ENCODE measurements around the gene CELF4.

Gene CELF4

DNA sequence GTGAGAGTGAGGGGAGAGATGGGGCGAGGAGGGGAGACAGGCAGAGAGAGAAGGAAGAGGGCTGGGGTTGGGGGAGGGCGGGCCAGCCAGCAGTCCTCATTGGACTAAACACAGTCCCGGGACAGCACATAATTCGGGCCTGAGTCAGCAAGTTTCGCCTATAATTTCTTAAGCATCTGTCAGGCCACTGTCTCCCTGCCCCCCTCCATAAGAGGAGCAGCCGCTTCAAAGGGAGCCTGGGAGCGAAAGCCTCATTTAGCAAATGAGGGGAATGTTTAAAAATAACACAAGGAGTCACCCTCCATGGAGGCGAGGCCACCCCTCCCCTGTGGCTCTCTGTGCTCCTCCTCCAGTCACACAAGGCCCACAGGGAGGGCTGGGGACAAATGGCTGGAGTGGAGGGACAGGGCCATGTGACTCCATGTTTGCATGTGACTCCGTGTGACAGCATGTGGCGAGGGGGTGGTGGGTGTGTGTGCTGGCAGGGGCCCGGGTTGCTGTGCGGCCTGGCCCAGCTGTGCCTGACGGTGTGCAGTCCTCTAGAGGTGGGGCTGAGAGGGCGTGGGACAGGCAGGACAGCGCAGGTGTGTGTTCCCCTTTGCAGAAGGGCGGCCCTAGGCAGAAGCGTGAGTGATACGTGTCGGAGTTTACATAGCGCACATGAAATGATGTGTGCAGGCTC lies 162.4 kb downstream of the CELF4 start:
- H3K27me3 ChIP-seq (ENCODE audit: insufficient read depth, poor library complexity, severe bottlenecking), result peaks cover 4% of the 10 kb centered on the region
- TF ChIP-seq, protein P1, sequence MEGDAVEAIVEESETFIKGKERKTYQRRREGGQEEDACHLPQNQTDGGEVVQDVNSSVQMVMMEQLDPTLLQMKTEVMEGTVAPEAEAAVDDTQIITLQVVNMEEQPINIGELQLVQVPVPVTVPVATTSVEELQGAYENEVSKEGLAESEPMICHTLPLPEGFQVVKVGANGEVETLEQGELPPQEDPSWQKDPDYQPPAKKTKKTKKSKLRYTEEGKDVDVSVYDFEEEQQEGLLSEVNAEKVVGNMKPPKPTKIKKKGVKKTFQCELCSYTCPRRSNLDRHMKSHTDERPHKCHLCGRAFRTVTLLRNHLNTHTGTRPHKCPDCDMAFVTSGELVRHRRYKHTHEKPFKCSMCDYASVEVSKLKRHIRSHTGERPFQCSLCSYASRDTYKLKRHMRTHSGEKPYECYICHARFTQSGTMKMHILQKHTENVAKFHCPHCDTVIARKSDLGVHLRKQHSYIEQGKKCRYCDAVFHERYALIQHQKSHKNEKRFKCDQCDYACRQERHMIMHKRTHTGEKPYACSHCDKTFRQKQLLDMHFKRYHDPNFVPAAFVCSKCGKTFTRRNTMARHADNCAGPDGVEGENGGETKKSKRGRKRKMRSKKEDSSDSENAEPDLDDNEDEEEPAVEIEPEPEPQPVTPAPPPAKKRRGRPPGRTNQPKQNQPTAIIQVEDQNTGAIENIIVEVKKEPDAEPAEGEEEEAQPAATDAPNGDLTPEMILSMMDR (IDR thresholded peaks at IDR 0.05; ENCODE audit: insufficient read depth, low read length), result no peak
- TF ChIP-seq GABPA (IDR thresholded peaks at IDR 0.05; ENCODE audit: low read depth), result no peak
- TF ChIP-seq, protein P2, sequence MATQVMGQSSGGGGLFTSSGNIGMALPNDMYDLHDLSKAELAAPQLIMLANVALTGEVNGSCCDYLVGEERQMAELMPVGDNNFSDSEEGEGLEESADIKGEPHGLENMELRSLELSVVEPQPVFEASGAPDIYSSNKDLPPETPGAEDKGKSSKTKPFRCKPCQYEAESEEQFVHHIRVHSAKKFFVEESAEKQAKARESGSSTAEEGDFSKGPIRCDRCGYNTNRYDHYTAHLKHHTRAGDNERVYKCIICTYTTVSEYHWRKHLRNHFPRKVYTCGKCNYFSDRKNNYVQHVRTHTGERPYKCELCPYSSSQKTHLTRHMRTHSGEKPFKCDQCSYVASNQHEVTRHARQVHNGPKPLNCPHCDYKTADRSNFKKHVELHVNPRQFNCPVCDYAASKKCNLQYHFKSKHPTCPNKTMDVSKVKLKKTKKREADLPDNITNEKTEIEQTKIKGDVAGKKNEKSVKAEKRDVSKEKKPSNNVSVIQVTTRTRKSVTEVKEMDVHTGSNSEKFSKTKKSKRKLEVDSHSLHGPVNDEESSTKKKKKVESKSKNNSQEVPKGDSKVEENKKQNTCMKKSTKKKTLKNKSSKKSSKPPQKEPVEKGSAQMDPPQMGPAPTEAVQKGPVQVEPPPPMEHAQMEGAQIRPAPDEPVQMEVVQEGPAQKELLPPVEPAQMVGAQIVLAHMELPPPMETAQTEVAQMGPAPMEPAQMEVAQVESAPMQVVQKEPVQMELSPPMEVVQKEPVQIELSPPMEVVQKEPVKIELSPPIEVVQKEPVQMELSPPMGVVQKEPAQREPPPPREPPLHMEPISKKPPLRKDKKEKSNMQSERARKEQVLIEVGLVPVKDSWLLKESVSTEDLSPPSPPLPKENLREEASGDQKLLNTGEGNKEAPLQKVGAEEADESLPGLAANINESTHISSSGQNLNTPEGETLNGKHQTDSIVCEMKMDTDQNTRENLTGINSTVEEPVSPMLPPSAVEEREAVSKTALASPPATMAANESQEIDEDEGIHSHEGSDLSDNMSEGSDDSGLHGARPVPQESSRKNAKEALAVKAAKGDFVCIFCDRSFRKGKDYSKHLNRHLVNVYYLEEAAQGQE (IDR thresholded peaks at IDR 0.05; ENCODE audit: insufficient replicate concordance, low read depth), result no peak
- no peak for TF ChIP-seq POLR2AphosphoS5 (IDR thresholded peaks at IDR 0.05; ENCODE audit: low read depth)
- TF ChIP-seq SPI1 (IDR thresholded peaks at IDR 0.05; ENCODE audit: borderline replicate concordance, low read depth), result no peak
- DNase-seq (ENCODE audit: low read depth in 1 of 2, low spot score in 1 of 2), result no peak
- H3K27ac ChIP-seq (replicated peaks), result no peak overlapping the region
- no peak overlapping the region for H3K4me3 ChIP-seq (replicated peaks; ENCODE audit: insufficient read depth, low read length)

DNA sequence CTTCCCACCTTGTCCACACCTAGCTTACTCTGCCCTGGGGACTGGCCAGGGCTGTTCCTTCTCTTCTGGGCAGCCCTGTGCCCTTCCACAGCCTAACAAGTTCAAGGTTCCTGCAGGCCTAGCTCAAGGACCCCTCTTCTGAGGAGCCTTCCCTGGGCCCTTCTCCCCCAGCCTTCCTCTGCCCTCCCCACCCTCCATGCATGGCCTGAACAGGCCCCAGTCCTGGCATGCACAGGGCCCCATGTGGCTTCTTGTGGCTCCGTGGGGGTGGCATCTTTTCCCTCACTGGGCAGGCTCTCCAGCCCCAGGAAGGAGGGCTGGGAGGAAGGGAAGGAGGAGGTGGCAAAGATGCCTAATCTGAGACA lies 162.9 kb downstream of the CELF4 start:
- H3K4me3 ChIP-seq (replicated peaks; ENCODE audit: insufficient read depth, low read length), result no peak overlapping the region
- H3K27ac ChIP-seq (replicated peaks), result no peak overlapping the region
- DNase-seq (ENCODE audit: low read depth in 1 of 2, low spot score in 1 of 2), result no peak
- H3K27me3 ChIP-seq (ENCODE audit: insufficient read depth, poor library complexity, severe bottlenecking), result peaks cover 5% of the 10 kb centered on the region
- TF ChIP-seq, protein P1 (IDR thresholded peaks at IDR 0.05; ENCODE audit: insufficient read depth, low read length), result no peak
- TF ChIP-seq, protein P2 (IDR thresholded peaks at IDR 0.05; ENCODE audit: insufficient replicate concordance, low read depth), result no peak
- TF ChIP-seq GABPA (IDR thresholded peaks at IDR 0.05; ENCODE audit: low read depth), result no peak
- no peak for TF ChIP-seq SPI1 (IDR thresholded peaks at IDR 0.05; ENCODE audit: borderline replicate concordance, low read depth)
- no peak for TF ChIP-seq POLR2AphosphoS5 (IDR thresholded peaks at IDR 0.05; ENCODE audit: low read depth)

GRCh38 chr18:37400802-37401201 lies 164.8 kb downstream of the CELF4 start:
- Histone ChIP-seq H3K27me3 (ENCODE audit: insufficient read depth, poor library complexity, severe bottlenecking) (peaks cover 9% of the 10 kb centered on the region), H3K4me3 (replicated peaks; ENCODE audit: insufficient read depth, low read length) (no peak overlapping the region), H3K27ac (replicated peaks) (no peak overlapping the region)
- no peak for DNase-seq (ENCODE audit: low read depth in 1 of 2, low spot score in 1 of 2)
- TF ChIP-seq GABPA (IDR thresholded peaks at IDR 0.05; ENCODE audit: low read depth), result no peak
- TF ChIP-seq, protein P2 (IDR thresholded peaks at IDR 0.05; ENCODE audit: insufficient replicate concordance, low read depth), result no peak
